ENCODE results near the gene NOL11.
"Not testable (repeated sequence)": the region's sequence is repeated elsewhere in the genome, so short reads cannot be mapped to it uniquely, and the experiment has no call there.

Gene NOL11

DNA sequence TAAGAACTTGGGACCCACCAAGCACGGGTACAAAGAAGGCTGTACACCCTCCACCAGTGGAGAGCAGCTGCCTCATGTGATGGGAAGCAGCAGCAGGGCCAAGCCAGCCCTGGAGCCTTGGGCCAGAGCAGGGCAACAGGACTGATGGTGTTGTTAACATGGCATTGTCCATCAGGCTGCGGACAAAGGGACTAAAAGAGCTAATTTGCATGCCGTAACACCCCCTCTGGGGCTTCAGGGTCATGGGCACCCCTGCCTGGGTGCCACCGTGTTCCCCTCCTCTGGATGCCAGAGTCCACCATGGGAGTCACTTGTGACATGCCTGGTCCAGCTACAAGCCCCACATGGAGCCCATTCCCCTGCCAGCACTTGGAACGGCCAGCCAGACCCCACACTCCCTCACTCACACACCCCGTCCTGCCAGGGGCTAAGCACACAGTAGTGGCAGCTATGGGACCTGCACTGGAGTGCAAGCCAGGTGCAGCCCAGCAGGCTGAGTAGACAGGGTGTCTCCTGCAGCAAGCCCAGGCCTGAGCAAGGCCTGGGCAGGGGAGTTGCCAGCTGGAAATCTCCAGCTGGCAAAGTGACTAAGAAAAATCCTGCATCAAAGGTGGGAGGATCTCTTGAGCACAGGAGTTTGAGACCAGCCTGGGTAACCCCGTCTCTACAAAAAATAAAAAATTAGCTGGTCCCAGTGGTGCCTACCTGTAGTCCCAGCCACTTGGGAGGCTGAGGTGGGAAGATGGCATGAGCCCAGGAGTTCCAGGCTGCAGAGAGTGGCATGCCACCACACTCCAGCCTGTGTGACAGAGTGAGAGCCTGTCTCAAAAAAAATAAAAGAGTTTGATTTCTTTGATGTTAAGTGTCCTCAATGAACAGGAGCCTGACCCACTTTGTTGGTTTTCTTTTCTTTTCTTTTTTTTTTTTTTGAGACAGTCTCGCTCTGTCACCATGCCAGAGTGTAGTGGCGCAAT, 33.7 kb downstream of the NOL11 start:
- Histone ChIP-seq H3K79me2 (ENCODE audit: insufficient read depth, low read length) (no peaks in the 10 kb centered on the region), H3K27me3 (ENCODE audit: low read length) (no peaks in the 10 kb centered on the region), H3K27ac (ENCODE audit: low read depth, low read length) (no peak overlapping the region), H3K4me3 (ENCODE audit: insufficient read depth, low read length, poor library complexity, severe bottlenecking) (no peak overlapping the region), H3K9ac (ENCODE audit: low read length) (no peak overlapping the region), H3K9me3 (ENCODE audit: insufficient read depth, low read length) (peaks cover 13% of the 10 kb centered on the region; the same call in 1 of the 2 replicates), H4K20me1 (ENCODE audit: low read depth, low read length) (no peaks in the 10 kb centered on the region), H3K4me2 (ENCODE audit: low read depth, low read length, poor library complexity, severe bottlenecking) (no peak overlapping the region), H3K9me2 (replicated peaks; ENCODE audit: insufficient read depth, low read length) (no peaks in the 10 kb centered on the region), H2AFZ (ENCODE audit: low read depth, low read length, severe bottlenecking) (no peak overlapping the region), H3F3A (ENCODE audit: insufficient read depth) (no peaks in the 10 kb centered on the region), H3K36me3 (ENCODE audit: low read length) (peaks cover 40% of the 10 kb centered on the region)
- TF ChIP-seq, protein P1, sequence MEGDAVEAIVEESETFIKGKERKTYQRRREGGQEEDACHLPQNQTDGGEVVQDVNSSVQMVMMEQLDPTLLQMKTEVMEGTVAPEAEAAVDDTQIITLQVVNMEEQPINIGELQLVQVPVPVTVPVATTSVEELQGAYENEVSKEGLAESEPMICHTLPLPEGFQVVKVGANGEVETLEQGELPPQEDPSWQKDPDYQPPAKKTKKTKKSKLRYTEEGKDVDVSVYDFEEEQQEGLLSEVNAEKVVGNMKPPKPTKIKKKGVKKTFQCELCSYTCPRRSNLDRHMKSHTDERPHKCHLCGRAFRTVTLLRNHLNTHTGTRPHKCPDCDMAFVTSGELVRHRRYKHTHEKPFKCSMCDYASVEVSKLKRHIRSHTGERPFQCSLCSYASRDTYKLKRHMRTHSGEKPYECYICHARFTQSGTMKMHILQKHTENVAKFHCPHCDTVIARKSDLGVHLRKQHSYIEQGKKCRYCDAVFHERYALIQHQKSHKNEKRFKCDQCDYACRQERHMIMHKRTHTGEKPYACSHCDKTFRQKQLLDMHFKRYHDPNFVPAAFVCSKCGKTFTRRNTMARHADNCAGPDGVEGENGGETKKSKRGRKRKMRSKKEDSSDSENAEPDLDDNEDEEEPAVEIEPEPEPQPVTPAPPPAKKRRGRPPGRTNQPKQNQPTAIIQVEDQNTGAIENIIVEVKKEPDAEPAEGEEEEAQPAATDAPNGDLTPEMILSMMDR (IDR thresholded peaks at IDR 0.05; ENCODE audit: insufficient read depth, low read length, poor library complexity, severe bottlenecking): no peak
- TF ChIP-seq EZH2phosphoT487 (conservative IDR thresholded peaks at IDR 0.05; ENCODE audit: low read length): no peak

DNA sequence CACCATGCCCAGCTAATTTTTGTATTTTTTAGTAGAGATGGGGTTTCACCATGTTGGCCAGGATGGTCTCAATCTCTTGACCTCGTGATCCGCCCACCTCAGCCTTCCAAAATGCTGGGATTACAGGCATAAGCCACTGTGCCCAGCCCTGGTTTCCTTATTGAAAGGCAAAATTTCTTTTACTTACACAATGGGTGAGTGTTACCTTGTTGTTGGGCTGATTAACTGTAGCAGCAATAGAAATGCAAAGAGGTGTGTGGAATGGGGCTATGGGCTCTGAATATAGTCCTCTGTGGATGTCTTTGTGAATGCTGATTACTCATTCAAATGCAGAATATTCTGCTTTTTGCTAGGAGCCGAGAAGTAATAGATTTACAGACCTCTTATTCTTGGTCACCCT, 34.4 kb downstream of the NOL11 start:
- H3K27ac ChIP-seq (ENCODE audit: low read depth, low read length); H2AFZ ChIP-seq (ENCODE audit: low read depth, low read length, severe bottlenecking); H3F3A ChIP-seq (ENCODE audit: insufficient read depth); H3K4me3 ChIP-seq (ENCODE audit: insufficient read depth, low read length, poor library complexity, severe bottlenecking); H3K79me2 ChIP-seq (ENCODE audit: insufficient read depth, low read length); H3K9me2 ChIP-seq (replicated peaks; ENCODE audit: insufficient read depth, low read length); H3K27me3 ChIP-seq (ENCODE audit: low read length); H3K4me2 ChIP-seq (ENCODE audit: low read depth, low read length, poor library complexity, severe bottlenecking); H4K20me1 ChIP-seq (ENCODE audit: low read depth, low read length); H3K9ac ChIP-seq (ENCODE audit: low read length): not testable (repeated sequence)
- Histone ChIP-seq H3K36me3 (ENCODE audit: low read length) (peaks cover 36% of the 10 kb centered on the region), H3K9me3 (ENCODE audit: insufficient read depth, low read length) (peaks cover 13% of the 10 kb centered on the region; the same call in 1 of the 2 replicates)

DNA sequence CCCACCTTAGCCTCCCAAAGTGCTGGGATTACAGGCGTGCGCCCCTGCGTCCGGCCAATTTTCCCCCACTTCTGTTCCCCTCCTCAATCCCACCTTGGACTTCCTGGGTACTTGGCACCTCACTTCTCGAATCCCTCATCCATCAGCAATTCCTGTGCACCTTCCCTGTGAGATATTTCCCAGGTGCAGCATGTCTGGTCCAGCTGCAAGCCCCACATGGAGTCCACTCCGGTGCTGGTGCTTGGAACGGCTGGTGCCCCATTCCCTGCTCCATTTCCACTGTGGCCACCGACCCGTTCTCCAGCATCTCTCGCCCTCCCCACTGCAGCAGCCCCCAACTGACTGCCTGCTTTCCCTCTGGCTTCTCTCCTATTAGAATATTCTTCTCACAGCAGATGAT, 35.3 kb downstream of the NOL11 start:
- H3K9ac ChIP-seq (ENCODE audit: low read length): no peak overlapping the region
- H3F3A ChIP-seq (ENCODE audit: insufficient read depth): no peaks in the 10 kb centered on the region
- H4K20me1 ChIP-seq (ENCODE audit: low read depth, low read length): no peaks in the 10 kb centered on the region
- H3K36me3 ChIP-seq (ENCODE audit: low read length): peaks cover 27% of the 10 kb centered on the region
- H3K4me3 ChIP-seq (ENCODE audit: insufficient read depth, low read length, poor library complexity, severe bottlenecking): no peak overlapping the region
- H3K9me3 ChIP-seq (ENCODE audit: insufficient read depth, low read length): peaks cover 13% of the 10 kb centered on the region; the same call in 1 of the 2 replicates
- H3K4me2 ChIP-seq (ENCODE audit: low read depth, low read length, poor library complexity, severe bottlenecking): no peak overlapping the region
- H3K9me2 ChIP-seq (replicated peaks; ENCODE audit: insufficient read depth, low read length): no peaks in the 10 kb centered on the region
- no peak overlapping the region for H3K27ac ChIP-seq (ENCODE audit: low read depth, low read length)
- no peaks in the 10 kb centered on the region for H3K27me3 ChIP-seq (ENCODE audit: low read length)
- no peak for TF ChIP-seq EZH2phosphoT487 (conservative IDR thresholded peaks at IDR 0.05; ENCODE audit: low read length)
- TF ChIP-seq, protein P1 (IDR thresholded peaks at IDR 0.05; ENCODE audit: insufficient read depth, low read length, poor library complexity, severe bottlenecking): no peak
- H2AFZ ChIP-seq (ENCODE audit: low read depth, low read length, severe bottlenecking): no peak overlapping the region
- H3K79me2 ChIP-seq (ENCODE audit: insufficient read depth, low read length): no peaks in the 10 kb centered on the region

DNA sequence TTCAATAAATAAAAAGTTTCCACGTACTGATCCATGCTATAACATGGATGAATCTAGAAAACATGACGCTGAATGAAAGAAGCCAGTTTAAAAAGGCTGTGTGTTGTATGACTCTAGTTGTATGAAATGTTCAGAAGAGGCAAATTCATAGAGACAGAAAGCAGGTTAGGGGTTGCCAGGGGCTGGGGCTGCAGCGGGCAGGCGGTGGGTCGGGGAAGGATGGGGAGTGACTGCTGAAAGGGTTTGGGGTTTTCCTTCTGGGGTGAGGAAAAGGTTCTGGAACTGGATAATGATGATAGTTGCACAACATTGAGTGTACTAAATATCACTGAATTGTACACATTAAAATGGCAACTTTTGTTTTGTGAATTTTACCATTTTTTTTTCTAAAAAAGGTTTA, 36.3 kb downstream of the NOL11 start:
- H3K9me2 ChIP-seq (replicated peaks; ENCODE audit: insufficient read depth, low read length): no peaks in the 10 kb centered on the region
- no peak overlapping the region for H3K4me2 ChIP-seq (ENCODE audit: low read depth, low read length, poor library complexity, severe bottlenecking)
- H3K36me3 ChIP-seq (ENCODE audit: low read length): peaks cover 17% of the 10 kb centered on the region
- TF ChIP-seq EZH2phosphoT487 (conservative IDR thresholded peaks at IDR 0.05; ENCODE audit: low read length): no peak
- TF ChIP-seq, protein P1 (IDR thresholded peaks at IDR 0.05; ENCODE audit: insufficient read depth, low read length, poor library complexity, severe bottlenecking): no peak
- no peak overlapping the region for H2AFZ ChIP-seq (ENCODE audit: low read depth, low read length, severe bottlenecking)
- H3K27me3 ChIP-seq (ENCODE audit: low read length): no peaks in the 10 kb centered on the region
- no peak overlapping the region for H3K27ac ChIP-seq (ENCODE audit: low read depth, low read length)
- no peak overlapping the region for H3K4me3 ChIP-seq (ENCODE audit: insufficient read depth, low read length, poor library complexity, severe bottlenecking)
- H3F3A ChIP-seq (ENCODE audit: insufficient read depth): no peaks in the 10 kb centered on the region
- H3K79me2 ChIP-seq (ENCODE audit: insufficient read depth, low read length): no peaks in the 10 kb centered on the region
- H3K9ac ChIP-seq (ENCODE audit: low read length): no peak overlapping the region
- H4K20me1 ChIP-seq (ENCODE audit: low read depth, low read length): no peaks in the 10 kb centered on the region
- H3K9me3 ChIP-seq (ENCODE audit: insufficient read depth, low read length): peaks cover 13% of the 10 kb centered on the region; the same call in 1 of the 2 replicates

DNA sequence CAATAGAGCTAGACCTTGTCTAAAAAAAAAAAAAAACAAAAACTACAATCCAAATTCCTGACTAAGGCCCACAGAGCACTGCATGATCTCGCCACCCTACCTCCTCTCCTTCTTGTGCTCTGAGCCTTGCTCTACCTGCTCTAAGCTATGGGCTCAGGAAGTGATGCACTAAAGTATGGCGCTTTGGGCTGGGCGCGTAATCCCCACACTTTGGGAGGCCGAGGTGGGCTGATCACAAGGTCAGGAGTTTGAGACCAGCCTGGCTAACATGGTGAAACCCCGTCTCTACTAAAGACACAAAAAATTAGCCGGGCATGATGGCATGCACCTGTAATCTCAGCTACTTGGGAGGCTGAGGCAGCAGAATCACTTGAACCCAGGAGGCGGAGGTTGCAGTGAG, 37.0 kb downstream of the NOL11 start:
- Histone ChIP-seq H3K36me3 (ENCODE audit: low read length) (peaks cover 14% of the 10 kb centered on the region), H3K9me3 (ENCODE audit: insufficient read depth, low read length) (peaks cover 13% of the 10 kb centered on the region; the same call in 1 of the 2 replicates)
- not testable (repeated sequence) for H3F3A ChIP-seq (ENCODE audit: insufficient read depth); H3K9ac ChIP-seq (ENCODE audit: low read length); H3K4me2 ChIP-seq (ENCODE audit: low read depth, low read length, poor library complexity, severe bottlenecking); H3K27me3 ChIP-seq (ENCODE audit: low read length); H3K9me2 ChIP-seq (replicated peaks; ENCODE audit: insufficient read depth, low read length); H4K20me1 ChIP-seq (ENCODE audit: low read depth, low read length); H3K27ac ChIP-seq (ENCODE audit: low read depth, low read length); H3K79me2 ChIP-seq (ENCODE audit: insufficient read depth, low read length); H2AFZ ChIP-seq (ENCODE audit: low read depth, low read length, severe bottlenecking); H3K4me3 ChIP-seq (ENCODE audit: insufficient read depth, low read length, poor library complexity, severe bottlenecking)

Data from SU-DHL-6 (cell line).